GM04504 (cell line): ENCODE measurements around the gene DHTKD1.
A peak's percentile ranks its signal among the peaks of the same experiment; 100 is the strongest.
"Not testable (repeated sequence)": the region's sequence is repeated elsewhere in the genome, so short reads cannot be mapped to it uniquely, and the experiment has no call there.

ENCODE experiments used
- DNase-seq: peaks from one replicate; pipeline ENCODE4 v3.0.0-alpha.2; 2012; ENCODE audit warnings: low read depth

The DHTKD1 gene

DNA sequence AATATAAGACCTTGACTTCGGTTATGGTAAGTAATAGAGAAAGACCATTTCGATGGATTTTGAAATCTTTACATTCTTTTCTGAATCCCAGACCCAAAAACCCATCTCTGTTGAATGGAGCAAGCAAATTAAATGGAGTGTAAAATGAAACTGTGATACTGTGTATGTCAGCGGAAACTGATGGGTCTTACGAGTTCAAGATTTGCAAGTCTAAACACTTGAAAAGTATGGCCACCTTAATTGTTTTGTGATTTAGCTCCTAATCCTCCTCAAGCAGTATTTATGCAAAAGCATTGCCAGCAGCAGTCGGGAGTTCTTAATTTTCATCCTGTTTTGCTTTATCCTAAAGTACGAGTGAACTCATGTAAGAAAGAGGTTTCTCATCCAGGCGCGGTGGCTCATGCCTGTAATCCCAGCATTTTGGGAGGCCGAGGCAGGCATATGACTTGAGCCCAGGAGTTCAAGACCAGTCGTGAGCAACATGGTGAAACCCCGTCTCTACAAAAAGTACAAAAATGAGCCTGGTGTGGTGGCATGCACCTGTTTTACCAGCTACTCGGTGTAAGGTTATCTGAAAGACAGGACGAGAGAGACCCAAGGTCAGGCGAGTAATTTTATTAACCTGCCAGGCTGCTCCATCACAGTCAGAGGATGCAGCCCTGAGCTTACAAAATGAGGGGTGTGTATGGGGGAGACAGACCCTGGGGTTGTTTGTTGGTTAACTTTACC, 5.8 kb upstream of the DHTKD1 start:
- no peak for DNase-seq

DNA sequence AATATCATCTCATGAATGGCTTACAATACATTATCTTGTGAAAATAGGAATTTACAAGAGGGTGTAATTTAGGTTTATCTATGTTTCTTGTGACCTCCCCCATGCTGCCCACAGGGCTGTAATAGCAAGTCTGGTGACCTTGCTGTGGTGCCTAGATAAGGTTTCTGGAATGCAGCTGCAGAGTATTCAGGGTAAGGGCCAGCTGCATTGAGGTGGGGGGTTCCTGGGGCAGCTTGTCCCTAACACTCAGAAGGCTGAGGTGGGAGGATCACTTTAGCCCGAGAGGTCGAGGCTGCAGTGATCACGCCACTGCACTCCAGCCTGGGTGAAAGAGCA, 5.3 kb upstream of the DHTKD1 start:
- DNase-seq: no peak

DNA sequence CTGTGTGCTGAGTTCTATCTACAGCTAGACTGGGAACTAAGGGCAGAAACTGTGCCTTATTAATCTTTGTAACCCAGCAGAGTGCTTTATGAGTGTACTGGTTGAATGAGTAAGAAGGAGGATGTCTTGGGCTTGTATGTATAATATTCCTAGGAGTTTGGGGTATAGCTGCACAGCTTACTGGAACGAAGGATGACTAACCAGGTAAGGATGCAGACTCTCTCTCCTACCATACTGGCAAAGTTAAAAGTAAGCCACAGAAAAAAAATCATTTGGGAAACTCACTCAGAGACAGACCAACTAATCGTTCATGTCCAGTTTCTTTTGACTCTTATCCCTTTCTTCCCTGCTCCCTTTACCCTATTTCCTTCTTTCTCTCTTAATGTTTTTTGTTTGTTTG, 1.4 kb upstream of the DHTKD1 start:
- DNase-seq: peak; percentile 40

DNA sequence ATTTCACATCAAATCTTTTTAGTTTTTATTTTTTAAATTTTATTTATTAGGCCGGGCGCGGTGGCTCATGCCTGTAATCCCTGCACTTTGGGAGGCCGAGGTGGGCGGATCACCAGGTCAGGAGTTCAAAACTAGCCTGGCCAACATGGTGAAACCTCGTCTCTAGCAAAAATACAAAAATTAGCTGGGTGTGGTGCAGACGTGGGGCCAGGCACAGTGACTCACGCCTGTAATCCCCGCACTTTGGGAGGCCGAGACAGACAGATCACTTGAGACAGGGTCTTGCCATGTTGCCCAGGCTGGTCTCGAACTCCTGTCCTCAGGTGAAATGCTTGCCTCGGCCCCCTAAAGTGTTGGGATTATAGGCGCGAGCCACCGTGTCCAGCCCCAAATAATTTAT, 2.7 kb downstream of the DHTKD1 start:
- not testable (repeated sequence) for DNase-seq

DNA sequence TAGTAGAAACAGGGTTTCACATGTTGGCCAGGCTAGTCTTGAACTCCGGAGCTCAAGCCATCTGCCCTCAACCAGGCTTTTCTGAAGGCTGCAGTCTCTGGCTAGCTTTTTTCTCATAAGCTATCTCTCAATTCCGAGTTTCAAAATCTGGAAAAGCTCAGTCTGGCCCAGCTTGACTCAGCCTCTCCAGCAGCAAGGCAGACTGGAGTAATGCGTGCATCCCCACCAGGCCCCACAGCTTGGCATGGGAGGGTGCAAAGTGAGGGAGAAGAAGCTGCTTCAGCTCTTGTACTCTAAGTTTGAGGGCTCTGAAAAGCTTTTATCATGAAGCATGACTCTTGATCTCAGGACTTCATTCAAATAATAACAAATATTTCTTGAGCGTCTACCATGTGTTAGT, 4.8 kb downstream of the DHTKD1 start:
- no peak for DNase-seq

DNA sequence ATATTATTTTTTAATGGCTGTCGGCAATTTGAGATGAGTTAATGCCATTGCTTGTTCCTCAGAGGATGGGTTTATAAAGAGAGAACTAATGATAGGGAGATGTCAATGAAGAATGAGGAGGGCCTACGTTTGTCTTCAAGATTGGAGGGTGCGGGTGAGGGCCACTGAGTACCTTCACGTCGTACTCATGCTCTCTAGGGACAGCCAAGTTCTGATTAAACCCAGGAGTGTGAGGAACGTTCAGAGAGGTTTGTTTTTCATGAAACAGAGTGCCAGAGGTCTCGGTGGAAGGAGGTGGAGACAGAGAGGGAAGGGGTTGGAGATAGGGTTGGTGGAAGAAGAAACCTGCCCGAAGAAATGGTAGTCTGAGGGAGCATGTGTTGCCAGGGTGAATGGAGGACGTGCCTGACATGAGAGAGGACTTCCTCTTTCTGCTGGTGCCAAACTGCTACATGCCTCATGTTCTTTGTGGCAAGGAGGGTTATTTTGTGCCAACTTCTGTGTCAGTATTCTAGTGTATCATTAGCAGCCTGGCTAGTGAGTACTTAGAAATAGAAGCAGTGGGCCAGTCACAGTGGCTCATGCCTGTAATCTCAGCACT, 8.9 kb downstream of the DHTKD1 start:
- no peak for DNase-seq

DNA sequence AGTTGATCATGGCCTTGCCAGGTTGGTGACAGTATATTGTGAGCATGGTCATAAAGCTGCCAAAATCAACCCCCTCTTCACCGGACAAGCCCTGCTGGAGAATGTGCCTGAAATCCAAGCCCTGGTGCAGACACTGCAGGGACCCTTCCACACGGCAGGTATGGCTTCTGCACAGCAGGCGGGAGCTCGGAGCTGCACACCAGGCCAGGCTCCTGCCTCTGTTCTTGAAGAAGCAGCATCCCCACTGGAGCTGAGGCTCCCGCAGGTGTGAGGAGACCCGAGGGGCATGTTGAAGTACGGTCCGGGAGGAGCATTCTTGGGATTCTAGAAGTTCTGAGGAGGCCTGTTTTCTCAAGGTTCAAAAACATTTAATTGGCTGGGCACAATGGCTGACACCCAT, 12.7 kb downstream of the DHTKD1 start:
- DNase-seq: no peak

DNA sequence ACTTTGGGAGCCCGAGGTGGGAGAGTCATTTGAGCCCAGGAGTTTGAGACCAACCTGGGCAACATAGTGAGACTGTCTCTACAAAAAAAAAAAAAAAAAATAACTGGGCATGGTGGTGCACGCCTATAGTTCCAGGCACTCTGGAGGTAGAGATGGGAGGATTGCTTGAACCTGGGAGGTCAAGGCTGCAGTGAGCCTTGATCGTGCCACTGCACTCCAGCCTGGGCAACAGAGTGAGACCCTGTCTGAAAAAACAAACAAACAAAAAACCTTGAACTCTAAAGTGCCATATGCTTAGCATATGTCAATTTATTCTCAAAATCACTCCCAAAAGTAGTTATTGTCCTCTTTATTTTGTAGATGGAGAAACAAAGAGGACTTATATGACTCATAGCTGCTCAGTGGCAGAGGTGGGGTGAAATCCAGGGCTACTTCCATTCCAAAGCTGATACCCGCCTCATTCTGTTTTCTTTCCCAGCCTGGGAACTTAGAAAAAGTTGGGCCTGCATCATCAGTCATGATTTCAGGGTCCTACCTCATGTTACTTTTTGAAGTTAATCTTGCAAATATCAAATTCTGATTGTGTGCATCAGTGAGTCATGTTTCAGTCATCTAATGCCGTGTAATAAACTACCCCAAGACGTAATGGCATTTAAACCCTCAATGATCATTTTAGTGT, 13.3 kb downstream of the DHTKD1 start:
- DNase-seq: peak; percentile 36

DNA sequence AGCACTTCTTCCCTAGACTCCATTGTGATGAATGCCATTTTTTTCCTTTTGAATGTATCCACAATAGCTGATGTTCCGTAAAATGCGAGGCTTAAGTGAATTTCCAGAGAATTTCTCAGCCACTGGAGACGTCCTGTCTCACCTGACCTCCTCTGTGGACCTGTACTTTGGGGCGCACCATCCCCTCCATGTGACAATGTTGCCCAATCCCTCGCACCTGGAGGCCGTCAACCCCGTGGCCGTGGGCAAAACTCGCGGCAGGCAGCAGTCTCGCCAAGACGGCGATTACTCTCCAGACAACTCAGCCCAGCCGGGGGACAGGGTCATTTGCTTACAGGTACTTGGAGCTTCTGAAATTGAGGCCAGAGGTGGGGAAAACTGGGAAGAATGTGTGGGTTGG, 20.2 kb downstream of the DHTKD1 start:
- no peak for DNase-seq

DNA sequence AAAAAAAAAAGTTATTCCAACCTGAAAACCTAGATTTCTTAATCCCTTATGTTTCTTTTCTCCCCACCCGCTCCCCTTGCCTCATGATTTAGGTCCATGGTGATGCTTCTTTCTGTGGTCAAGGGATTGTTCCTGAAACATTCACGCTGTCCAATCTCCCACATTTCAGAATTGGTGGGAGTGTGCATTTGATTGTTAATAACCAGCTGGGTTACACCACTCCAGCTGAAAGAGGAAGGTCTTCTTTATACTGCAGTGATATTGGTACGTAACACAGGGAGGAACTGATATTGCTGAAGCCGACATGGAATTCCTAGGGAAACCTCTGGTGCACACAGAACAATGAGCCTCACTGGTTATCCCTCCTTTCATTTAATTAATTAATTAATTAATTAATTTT, 22.7 kb downstream of the DHTKD1 start:
- no peak for DNase-seq

DNA sequence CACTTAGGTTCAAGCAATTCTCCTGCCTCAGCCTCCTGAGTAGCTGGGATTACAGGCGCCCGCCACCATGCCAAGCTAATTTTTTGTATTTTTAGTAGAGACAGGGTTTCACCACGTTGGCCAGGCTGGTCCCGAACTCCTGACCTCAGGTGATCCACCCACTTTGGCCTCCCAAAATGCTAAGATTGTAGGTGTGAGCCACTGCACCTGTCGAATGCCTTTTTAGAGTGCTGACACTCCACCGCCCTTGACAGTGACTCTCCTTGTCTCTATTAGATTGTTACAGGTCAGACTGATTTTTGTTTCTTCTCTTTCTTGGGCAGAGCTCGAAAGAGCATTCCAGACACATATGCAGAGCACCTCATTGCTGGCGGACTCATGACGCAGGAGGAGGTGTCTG, 28.6 kb downstream of the DHTKD1 start:
- DNase-seq: not testable (repeated sequence)

DNA sequence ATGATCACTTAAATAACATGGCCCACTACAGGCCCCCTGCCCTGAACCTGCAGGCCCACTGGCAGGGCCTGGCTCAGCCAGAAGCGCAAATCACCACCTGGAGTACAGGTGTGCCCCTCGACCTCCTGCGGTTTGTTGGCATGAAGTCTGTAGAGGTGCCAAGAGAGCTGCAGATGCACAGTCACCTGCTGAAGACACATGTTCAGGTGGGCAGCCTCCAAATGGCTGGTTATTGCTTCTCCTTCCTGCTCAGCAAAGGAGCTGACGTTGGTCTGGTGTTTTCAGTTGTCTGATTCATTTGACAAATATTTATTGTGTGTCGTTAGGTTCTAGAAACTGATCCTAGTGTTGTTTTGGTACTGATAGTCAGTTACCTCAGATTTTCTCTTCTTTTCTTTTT, 29.0 kb downstream of the DHTKD1 start:
- DNase-seq: no peak

DNA sequence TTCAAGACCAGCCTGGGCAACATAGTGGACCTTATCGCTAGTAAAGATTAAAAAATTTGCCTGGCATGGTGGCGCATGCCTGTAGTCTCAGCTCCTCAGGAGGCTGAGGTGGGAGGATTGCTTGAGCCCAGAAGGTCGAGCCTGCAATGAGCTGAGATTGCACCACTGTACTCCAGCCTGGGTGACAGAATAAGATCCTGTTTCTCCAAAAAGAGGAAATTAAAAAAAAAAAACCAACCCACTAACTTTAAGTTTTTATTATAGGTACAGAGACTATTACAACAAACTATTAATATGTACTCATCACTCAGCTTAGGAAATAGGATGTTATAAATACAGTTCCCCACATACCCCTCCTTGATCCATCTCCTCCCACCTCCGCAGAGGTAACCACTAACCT, 30.2 kb downstream of the DHTKD1 start:
- DNase-seq: no peak

DNA sequence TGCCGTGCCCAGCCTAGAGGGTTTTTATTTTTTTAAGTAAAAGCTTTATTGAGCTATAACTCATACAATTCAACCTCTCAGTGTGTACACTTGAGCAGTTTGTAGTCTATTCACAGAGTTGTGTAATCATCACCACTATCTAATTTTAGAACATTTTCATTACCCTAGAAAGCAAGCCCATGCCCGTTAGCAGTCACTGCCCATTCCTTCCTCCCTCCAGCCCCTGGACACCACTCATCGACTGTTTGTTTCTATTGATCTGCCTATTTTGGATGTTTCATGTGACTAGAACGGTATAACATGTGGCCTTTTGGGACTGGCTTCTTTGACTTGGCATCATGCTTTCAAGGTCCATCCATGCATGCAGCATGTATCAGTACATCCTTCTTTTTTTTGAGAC, 35.0 kb downstream of the DHTKD1 start:
- DNase-seq: no peak

DNA sequence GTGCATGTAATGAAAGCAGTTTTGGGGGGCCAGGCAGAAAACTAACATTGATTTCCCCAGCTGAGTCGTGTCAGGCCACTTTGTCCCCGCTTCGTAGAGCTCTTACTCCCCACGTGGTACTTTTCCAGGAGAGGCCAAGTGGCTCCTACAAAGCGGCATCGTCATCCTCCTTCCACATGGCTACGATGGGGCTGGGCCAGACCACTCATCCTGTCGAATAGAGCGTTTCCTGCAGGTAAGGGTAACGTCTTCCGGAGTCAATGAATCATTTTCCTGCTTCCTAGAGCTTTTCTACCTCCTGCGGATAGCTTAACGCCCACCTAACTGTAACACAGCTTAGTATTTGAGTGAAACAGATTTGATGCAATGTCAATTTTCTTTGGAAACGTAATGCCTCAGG, 39.0 kb downstream of the DHTKD1 start:
- no peak for DNase-seq

DNA sequence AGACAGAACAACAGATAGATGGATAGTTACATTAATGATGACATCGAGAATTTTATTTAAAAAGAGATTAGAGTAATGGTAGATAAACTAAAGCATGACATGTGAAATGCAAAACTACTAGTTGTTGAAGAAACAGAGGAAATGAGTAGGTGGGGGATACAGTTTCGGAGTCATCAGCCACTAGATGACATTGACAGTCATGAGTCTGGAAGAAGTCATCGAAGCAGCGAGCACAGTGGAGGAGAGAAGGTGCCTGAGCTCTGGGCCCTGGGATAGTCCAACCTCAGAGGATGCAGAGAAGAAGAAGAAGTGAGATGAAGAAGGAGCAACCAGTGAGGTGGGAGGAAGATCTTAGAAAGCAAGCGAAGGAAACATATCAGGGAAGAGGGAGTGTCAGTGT, 40.5 kb downstream of the DHTKD1 start:
- DNase-seq: no peak

DNA sequence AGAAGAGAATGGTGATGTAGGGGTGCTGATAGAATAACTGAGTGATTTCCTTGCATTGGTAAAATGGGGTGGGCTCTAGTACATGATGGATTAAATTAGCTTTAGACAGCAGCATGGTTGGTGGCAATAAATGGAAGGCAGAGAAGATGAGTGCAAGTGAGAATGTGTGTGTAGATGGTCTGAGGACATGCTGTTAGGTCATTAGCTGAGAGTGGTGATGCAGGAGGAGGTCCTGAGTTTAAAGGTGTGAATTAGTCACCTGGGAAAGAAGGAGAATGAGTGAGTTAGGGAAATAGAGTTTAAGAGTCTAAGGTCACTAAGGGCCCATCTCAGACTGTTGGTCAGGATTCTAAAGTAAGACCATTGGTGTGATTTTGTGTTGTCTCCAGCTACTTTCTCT, 42.8 kb downstream of the DHTKD1 start:
- DNase-seq: no peak

DNA sequence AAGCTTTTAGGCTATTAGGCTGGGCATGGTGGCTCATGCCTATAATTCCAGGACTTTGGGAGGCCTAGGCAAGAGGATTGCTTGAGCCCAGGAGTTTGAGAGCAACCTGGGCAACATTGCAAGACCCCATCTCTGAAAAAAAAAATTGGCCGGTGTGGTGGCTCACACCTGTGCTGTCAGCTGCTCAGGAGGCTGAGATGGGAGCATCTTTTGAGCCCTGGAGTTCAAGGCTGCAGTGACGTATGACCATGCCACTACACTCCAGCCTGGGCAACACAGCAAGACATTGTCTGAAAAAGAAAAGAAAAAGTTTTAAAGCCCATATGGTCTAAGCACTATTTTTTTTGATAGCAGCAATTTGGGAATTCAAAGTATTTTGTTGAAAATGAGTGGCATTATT, 44.9 kb downstream of the DHTKD1 start:
- no peak for DNase-seq

DNA sequence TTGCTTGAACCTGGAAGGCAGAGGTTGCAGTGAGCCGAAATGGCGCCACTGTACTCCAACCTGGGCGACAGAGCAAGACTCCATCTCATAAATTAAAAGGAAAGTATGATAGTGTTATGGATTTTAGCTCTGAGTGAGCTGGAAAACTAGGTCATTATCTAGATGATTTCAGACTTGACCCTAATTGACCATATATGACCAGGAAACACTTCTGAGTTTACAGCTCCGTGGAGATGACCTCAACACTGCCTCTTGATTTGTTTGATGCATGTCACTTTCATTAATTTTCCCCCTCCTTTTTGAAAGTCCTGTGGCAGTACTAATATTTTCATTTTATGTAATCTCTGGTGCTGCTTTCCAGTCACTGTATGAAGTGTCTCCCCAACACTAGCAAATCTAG, 52.9 kb downstream of the DHTKD1 start:
- DNase-seq: no peak

DNA sequence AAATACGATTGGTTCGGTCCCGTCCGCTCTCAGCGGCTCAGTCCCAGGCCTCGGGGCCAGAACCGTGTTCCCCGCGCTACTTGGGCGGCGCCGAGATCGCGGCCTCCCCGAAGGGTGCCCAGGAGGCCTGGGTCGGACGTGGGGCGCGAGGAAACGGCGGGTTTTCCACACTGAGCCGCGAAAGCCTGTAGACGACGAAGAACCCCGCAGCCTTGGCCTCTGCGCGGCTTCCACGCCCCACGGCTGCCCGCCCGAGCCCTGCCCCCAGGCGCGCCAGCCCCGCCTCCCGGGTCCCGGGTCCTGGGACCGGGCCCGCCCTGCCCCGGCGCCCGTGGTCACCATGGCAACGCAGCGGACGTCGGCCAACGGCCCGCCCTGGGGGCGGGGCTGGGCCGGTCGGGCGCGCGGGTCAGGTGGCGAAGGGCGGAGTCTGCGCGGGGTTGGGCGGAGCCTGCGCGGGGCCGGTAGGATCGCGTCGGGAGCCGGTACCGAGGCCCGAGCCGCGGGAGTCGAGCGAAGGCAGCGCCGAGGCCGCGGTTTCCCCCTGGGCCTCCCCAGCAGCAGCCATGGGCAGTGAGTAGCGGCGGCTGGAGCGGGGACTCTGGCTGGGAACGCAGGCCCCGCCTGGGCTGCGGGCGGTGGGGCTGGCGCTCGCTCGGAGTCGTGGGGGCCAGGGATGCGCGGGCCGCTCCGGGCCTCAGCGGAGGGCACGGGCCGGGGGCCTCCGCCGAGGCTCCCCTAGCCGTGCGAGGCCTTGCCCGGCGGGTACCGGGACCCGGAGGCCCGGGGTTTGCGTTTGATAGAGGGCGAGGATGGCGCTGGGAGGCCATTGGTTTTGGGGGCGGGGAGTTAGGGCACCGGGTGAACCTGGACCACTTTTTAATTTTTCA, 60.7 kb downstream of the DHTKD1 start, which contains the start of gene SEC61A2:
Gene SEC61A2 (plus strand): TSS at position 456 of the 890 bp plus-strand sequence. CDS start 111 bp downstream, at position 567.
- DNase-seq: peak; percentile 89

DNA sequence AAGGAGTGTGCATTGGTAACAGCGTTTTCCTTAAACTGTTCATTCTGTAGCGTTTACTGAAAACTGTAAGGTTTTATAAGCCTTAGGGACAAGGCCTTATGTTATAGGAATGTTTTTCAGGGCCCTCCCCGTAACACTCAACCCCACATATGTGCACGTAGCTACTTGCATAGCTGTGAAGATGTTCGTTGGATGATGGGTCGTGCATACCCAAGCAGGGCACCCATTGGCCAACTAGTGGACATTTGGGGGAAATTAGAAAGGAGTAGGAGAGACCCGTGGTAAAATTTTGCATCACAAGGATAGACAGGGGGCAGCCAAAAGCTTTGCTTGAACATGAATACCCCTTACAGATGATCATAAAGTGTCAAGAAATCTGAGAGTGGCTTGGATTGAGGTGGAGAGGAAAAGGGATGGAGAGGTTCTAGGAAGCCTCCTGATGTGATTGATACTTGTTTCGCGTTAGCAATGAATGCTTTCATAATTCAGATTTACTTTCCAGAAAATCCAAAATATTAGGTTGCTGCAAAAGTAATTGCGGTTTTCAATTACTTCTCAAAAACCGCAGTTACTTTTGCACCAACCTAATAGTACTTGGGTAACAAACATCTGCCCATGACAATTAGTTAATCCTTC, 61.6 kb downstream of the DHTKD1 start:
- peak; percentile 42 for DNase-seq

DNA sequence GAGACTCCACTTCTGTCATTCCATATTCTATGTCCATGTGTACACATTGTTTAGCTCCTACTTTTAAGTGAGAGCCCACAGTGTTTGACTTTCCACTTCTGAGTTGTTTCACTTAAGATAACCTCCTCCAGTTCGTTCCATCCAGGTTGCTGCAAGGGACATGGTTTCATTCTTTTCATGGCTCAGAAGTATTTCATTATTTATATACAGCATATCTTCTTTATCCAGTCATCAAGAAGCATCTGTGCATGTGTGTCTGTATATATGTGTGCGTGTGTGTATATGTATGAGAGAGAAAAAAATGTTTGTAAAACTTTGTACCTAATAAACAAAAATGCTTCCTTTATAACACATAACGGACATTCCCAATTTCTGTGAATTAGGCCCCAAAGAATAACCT, 66.9 kb downstream of the DHTKD1 start:
- DNase-seq: no peak
